K562 (cell line): Measurements from ENCODE around the gene GALR3. TPM values are rescaled to one million over a fixed set of nuclear protein-coding genes. Genes with fewer than 3 reads are reported as not detected.

Experiments used
- ATAC-seq: fragments of 200-7000 bp; cut with Tn5 transposase; 3 replicates; pipeline ENCODE4 v1.9.1; 2020; ENCODE audit warnings: moderate library complexity
- BruUV-seq: library from RNA; stranded (reverse); fragments of 400-500 nt; replicated peaks from 2 replicates; lab custom pipeline; 2021; lab: Mats Ljungman, UMichigan
- CTCF ChIA-PET: fragments of 300-600 bp; formaldehyde crosslinking; extraction: SDS; loops from one replicate; lab custom pipeline; 2021; ENCODE audit warnings: low intra/inter-chr PET ratio; lab: Yijun Ruan, JAX
- POLR2A ChIA-PET: fragments of 300-600, 350-650 bp; sonication (Branson Sonifier 250); formaldehyde crosslinking; extraction: SDS; loops from one replicate; lab custom pipeline; 2021; ENCODE audit warnings: antibody characterized with exemption, inconsistent platforms; lab: Yijun Ruan, JAX
- DNase-seq, 4 experiments: peaks; one replicate each; pipeline versions ENCODE4 v3.0.0 to v3.0.0-alpha.2; 2011 to 2018; ENCODE audit warnings: low spot score in 3 of 4, mixed read lengths in 3 of 4; ENCODE audit errors: extremely low read depth in 1 of 4
- FAIRE-seq: peaks from 2 replicates; lab custom pipeline; 2011; peaks lifted over from hg19 to GRCh38; lab: Jason Lieb, UNC
- H2AFZ ChIP-seq: 2 replicates; pipeline ENCODE4 v1.6.0; 2011; ENCODE audit warnings: low read depth, low read length, control low read depth, inconsistent platforms
- H3K27ac ChIP-seq: fragments of 200-600 bp; 3 replicates; pipeline ENCODE4 v1.8.0; 2011; ENCODE audit warnings: low read depth, mild to moderate bottlenecking, control low read depth, inconsistent platforms, low read length, moderate library complexity, mixed read lengths; ENCODE audit errors: extremely low read depth
- H3K27me3 ChIP-seq, 2 experiments: fragments of 300-600 bp in 1 of 2; 2 replicates in 1 of 2; 3 replicates in 1 of 2; pipeline versions ENCODE4 v1.6.0 to v1.8.0; 2011; ENCODE audit warnings: inconsistent platforms in 2 of 2, low read length in 2 of 2, mild to moderate bottlenecking in 1 of 2, mixed read lengths in 1 of 2, moderate library complexity in 1 of 2; ENCODE audit not compliant: control insufficient read depth in 2 of 2, insufficient read depth in 2 of 2
- H3K36me3 ChIP-seq: fragments of 300-600 bp; 3 replicates; pipeline ENCODE4 v1.8.0; 2011; ENCODE audit warnings: mild to moderate bottlenecking, low read length, inconsistent platforms; ENCODE audit not compliant: control insufficient read depth, insufficient read depth
- H3K4me1 ChIP-seq, 2 experiments: fragments of 200-600 bp in 1 of 2; replicated peaks in 1 of 2; 2 replicates in 1 of 2; 3 replicates in 1 of 2; pipeline versions ENCODE4 v1.5.1 to v1.8.0; 2011; ENCODE audit warnings: inconsistent platforms in 2 of 2, low read length in 2 of 2, mild to moderate bottlenecking in 1 of 2, mixed read lengths in 1 of 2, moderate library complexity in 1 of 2; ENCODE audit not compliant: control insufficient read depth in 2 of 2, insufficient read depth in 2 of 2
- H3K4me2 ChIP-seq: 2 replicates; pipeline ENCODE4 v1.6.1; 2011; ENCODE audit warnings: low read length, control low read depth, inconsistent platforms, mixed read lengths; ENCODE audit not compliant: insufficient read depth
- H3K4me3 ChIP-seq: fragments of 200-600 bp; sonication (generic), shearing (Covaris generic); 2 replicates; pipeline ENCODE4 v1.5.1; 2016; ENCODE audit warnings: control low read depth, inconsistent platforms
- H3K79me2 ChIP-seq: fragments of 200-600 bp; 3 replicates; pipeline ENCODE4 v1.8.0; 2011; ENCODE audit warnings: low read length, inconsistent platforms; ENCODE audit not compliant: control insufficient read depth, insufficient read depth
- H3K9ac ChIP-seq, 2 experiments: 2 replicates each; pipeline versions ENCODE4 v1.6.0 to v1.6.1; 2011; ENCODE audit warnings: low read depth in 2 of 2, low read length in 2 of 2, control low read depth in 1 of 2, inconsistent platforms in 1 of 2, mild to moderate bottlenecking in 1 of 2, mixed read lengths in 1 of 2; ENCODE audit not compliant: insufficient read depth in 1 of 2
- H3K9me1 ChIP-seq: one replicate; pipeline ENCODE4 v1.6.0; 2011; ENCODE audit warnings: inconsistent platforms, mild to moderate bottlenecking, low read length, moderate library complexity; ENCODE audit not compliant: control insufficient read depth, insufficient read depth
- H3K9me3 ChIP-seq: replicated peaks from 2 replicates; pipeline ENCODE4 v1.5.1; 2011; ENCODE audit warnings: low read depth, low read length, inconsistent platforms; ENCODE audit not compliant: control insufficient read depth, insufficient read depth
- H4K20me1 ChIP-seq: replicated peaks from 2 replicates; pipeline ENCODE4 v1.6.1; 2011; ENCODE audit warnings: low read length, inconsistent platforms, mixed read lengths; ENCODE audit not compliant: control insufficient read depth, insufficient read depth
- ATF1 ChIP-seq, 2 experiments: fragments of 450-650 bp in 1 of 2; IDR thresholded peaks; 2 replicates each; pipeline ENCODE4 v1.6.1; 2016; ENCODE audit warnings: missing compliant biosample characterization in 1 of 2, missing genetic modification characterization in 1 of 2
- CREM ChIP-seq: IDR thresholded peaks from 2 replicates; pipeline ENCODE4 v1.6.1; 2014; ENCODE audit warnings: antibody characterized with exemption, low read depth
- MBD2 ChIP-seq: sonication (generic); IDR thresholded peaks from 2 replicates; pipeline ENCODE4 v1.6.1; 2016; ENCODE audit warnings: low read depth, borderline replicate concordance
- RBM14 ChIP-seq: fragments of 200-400 bp; formaldehyde crosslinking; IDR thresholded peaks from 2 replicates; pipeline ENCODE4 v1.6.1; 2018; ENCODE audit warnings: low read depth, mild to moderate bottlenecking, low read length, moderate library complexity, borderline replicate concordance; ENCODE audit not compliant: insufficient read depth
- SNIP1 ChIP-seq: fragments of 450-650 bp; IDR thresholded peaks from 2 replicates; pipeline ENCODE4 v1.7.1; 2017; ENCODE audit warnings: low read depth, mild to moderate bottlenecking
- ZC3H11A ChIP-seq: IDR thresholded peaks from 2 replicates; pipeline ENCODE4 v1.6.1; 2012; ENCODE audit warnings: low read depth, low read length, improper control_type of control experiment
- ZNF592 ChIP-seq: fragments of 450-650 bp; IDR thresholded peaks from 2 replicates; pipeline ENCODE4 v1.6.1; 2017; ENCODE audit warnings: antibody characterized with exemption, mild to moderate bottlenecking
- WGBS: fragments of 100-300 bp; shearing (Covaris generic); methylation state at CpG from one replicate; pipeline ENCODE4 v1.1.6; 2016; ENCODE audit warnings: low coverage, mixed read lengths; ENCODE audit not compliant: insufficient coverage; ENCODE audit errors: missing lambda C conversion rate; 5-methylcytosine and 5-hydroxymethylcytosine counted together
- in situ Hi-C: fragments of 300-500 bp; cut with MboI; formaldehyde crosslinking; loops from 4 replicates; pipeline ENCODE4 v1.15.0; 2018; ENCODE audit warnings: inconsistent platforms, mixed read lengths
- intact Hi-C: fragments of 100-400 bp; cut with micrococcal nuclease; formaldehyde crosslinking; loops from 2 replicates; pipeline ENCODE4 v1.14.2; 2022
- polyA plus RNA-seq, 8 experiments: library from polyadenylated mRNA; depleted of rRNA in 4 of 8; stranded (reverse) in 5 of 8; unstranded in 3 of 8; fragments of >200 nt; fragmentation: Nextera tagmentation in 2 of 8; fragmentation: Illumina TruSeq in 1 of 8; extraction: Ambion mirVana in 2 of 8; extraction: Trizol in 1 of 8; gene quantifications; 2 replicates each; pipeline versions ENCODE4 v1.2.1 to v1.2.3, GENCODE V29; 2011 to 2014; ENCODE audit warnings: inconsistent platforms in 1 of 8, missing spikeins in 1 of 8
- total RNA-seq, 7 experiments: library from RNA; depleted of rRNA in 6 of 7; stranded (reverse); fragments of >200 nt in 6 of 7; fragmentation: Illumina TruSeq in 2 of 7; extraction: Trizol in 2 of 7; gene quantifications; 2 replicates each; pipeline versions ENCODE4 v1.2.1 to v1.2.3, GENCODE V29; 2011 to 2021; ENCODE audit warnings: low replicate concordance in 1 of 7
- TF ChIP-seq, protein P1 (sequence below): IDR thresholded peaks from 2 replicates; pipeline ENCODE4 v1.6.1; 2014; ENCODE audit warnings: antibody characterized with exemption

Gene GALR3
- total and polyA plus RNA-seq, 9 of the 15 experiments (the other 6 are each of a cell fraction or from before 2014, with no cell fraction given): 0.13 TPM; not detected in 8

DNA sequence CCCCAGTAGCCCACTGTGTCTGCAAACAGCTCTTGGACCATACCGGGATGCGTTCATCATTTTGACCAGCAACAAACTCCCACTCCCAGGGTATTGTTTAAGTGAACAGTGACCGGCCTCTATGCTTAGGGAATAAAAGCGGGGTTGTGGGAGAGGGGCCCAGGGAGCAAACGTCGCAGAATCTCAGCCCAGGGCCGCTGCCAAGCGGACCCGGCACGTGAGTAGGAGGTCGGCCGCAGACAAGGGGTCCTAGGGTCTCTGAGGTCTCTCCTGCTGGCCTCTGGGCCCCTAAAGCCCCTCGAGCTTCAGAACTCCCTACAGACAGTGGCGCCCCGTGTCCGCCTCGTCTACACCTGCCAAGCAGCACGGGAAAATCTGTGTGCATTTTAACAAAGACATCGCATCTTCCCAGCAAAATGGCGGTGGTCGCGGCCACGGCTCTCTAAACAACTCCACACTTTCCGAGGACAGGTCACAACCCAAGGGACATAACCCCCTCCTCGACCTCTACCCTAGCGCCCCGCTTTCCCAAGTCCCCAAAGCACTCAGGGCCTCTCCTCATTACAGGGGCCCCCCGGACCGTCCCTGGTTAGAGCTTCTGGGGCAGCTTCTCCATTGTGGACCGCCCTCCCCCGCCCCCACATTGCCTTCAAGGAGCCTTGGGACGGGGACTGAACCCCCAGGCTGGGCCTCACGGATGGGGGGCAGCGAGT, 19.4 kb upstream of the GALR3 start:
- H2AFZ ChIP-seq: peak overlapping the region; percentile 75
- TF ChIP-seq CREM (no peak), SNIP1 (no peak), ATF1 (CRISPR knock-in tag; IDR thresholded peaks at IDR 0.05) (no peak), ATF1 (tag; IDR thresholded peaks at IDR 0.05) (peak; percentile 18; the same call in 1 of the 2 replicates), ZC3H11A (no peak), MBD2 (0 out of 2 replicates have a peak, but pooled peaks have one; percentile 2), RBM14 (no peak), ZNF592 (peak; percentile 63; the same call in 1 of the 2 replicates)
- TF ChIP-seq, protein P1, sequence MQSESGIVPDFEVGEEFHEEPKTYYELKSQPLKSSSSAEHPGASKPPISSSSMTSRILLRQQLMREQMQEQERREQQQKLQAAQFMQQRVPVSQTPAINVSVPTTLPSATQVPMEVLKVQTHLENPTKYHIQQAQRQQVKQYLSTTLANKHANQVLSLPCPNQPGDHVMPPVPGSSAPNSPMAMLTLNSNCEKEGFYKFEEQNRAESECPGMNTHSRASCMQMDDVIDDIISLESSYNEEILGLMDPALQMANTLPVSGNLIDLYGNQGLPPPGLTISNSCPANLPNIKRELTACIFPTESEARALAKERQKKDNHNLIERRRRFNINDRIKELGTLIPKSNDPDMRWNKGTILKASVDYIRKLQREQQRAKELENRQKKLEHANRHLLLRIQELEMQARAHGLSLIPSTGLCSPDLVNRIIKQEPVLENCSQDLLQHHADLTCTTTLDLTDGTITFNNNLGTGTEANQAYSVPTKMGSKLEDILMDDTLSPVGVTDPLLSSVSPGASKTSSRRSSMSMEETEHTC: no peak

More for the DNA sequence above, 19.4 kb upstream of the GALR3 start:
- H3K9ac ChIP-seq: peak overlapping the region; percentile 79 to 80; a peak in 3 of 4 replicates
- DNase-seq (no peak), ATAC-seq (peak; percentile 15), FAIRE-seq (no peak)
- BruUV-seq: no TSS peak
- no peaks in the 10 kb centered on the region for H3K9me3 ChIP-seq
- CTCF ChIA-PET: no interaction called here
- H3K9me1 ChIP-seq: no peaks in the 10 kb centered on the region
- in situ Hi-C loops (no loop called here), intact Hi-C loops (loop anchor here (2.0 kb wide), 1 partner anchor 45 kb away; the partner anchor contains the start of gene EIF3L)
- 16% methylated on average over 30 of the region's 34 CpGs for WGBS
- peaks cover 27 to 47% of the 10 kb centered on the region in 2 experiments for H3K4me1 ChIP-seq
- H3K27ac ChIP-seq: peak overlapping the region; percentile 83
- no peaks in the 10 kb centered on the region for H3K36me3 ChIP-seq
- H3K27me3 ChIP-seq: no peaks in the 10 kb centered on the region
- H4K20me1 ChIP-seq: no peaks in the 10 kb centered on the region
- H3K4me3 ChIP-seq: no peak overlapping the region; the same call in none of the 2 replicates
- peaks cover 11% of the 10 kb centered on the region for H3K79me2 ChIP-seq
- POLR2A ChIA-PET: interaction anchor here (0.7 to 1.3 kb wide), 3 partner anchors 12 to 381 kb away, joined by 3 to 4 read pairs (median 3); no protein-coding TSS in a partner anchor
- H3K4me2 ChIP-seq: peak overlapping the region; percentile 73
